ENCODE data around the gene NAXD.

GRCh38 chr13:110597041-110597689 is 18.2 kb upstream of the NAXD start:
- TF ChIP-seq CTCF (IDR thresholded peaks at IDR 0.05; ENCODE audit: insufficient read depth, low read depth, low read length): no peak
- TF ChIP-seq EZH2 (IDR thresholded peaks at IDR 0.05; ENCODE audit: insufficient read depth, low read length): no peak
